Liver (tissue), 3 donors: ENCODE results near the gene TMEM63C.

ENCODE experiments used
- SP1 ChIP-seq: IDR thresholded peaks from 2 replicates; pipeline ENCODE4 v1.6.1; 2018; ENCODE audit warnings: antibody characterized with exemption, mild to moderate bottlenecking
- YY1 ChIP-seq: IDR thresholded peaks from 2 replicates; pipeline ENCODE4 v1.6.1; 2016; ENCODE audit warnings: antibody characterized with exemption, mild to moderate bottlenecking
- TF ChIP-seq, protein P1 (sequence below): fragments of 150-350 bp; IDR thresholded peaks from 2 replicates; pipeline ENCODE4 v1.5.1; 2017; ENCODE audit warnings: improper control_type of control experiment, low read depth, low read length; ENCODE audit not compliant: missing input control
- TF ChIP-seq, protein P2 (sequence below): IDR thresholded peaks from 2 replicates; pipeline ENCODE4 v1.6.1; 2016; ENCODE audit warnings: antibody characterized with exemption
- TF ChIP-seq, protein P3 (sequence below): IDR thresholded peaks from 2 replicates; pipeline ENCODE4 v1.6.1; 2016; ENCODE audit warnings: antibody characterized with exemption
- donor health status: healthy.
- donor health status: healthy.

DNA sequence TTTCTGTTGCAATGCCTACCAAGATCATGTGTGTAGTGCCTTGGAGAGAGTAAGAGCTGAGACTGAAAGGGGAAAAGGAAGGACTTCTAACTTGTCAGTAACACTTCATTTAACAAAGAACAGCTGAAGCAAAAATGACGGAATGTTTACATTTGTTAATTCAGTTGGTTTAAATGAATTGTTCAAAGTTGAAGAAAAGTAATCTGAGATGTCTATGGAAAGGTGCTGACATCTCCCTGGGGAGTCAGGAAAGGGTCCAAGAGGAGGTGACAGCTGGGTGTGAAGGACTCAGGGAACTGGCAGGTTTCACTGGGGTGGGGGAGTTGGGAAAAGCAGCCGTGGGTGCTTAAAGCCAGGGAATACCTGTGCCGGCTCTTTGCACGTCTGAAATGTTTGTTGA lies 7.9 kb downstream of the TMEM63C start:
- TF ChIP-seq, protein P1, sequence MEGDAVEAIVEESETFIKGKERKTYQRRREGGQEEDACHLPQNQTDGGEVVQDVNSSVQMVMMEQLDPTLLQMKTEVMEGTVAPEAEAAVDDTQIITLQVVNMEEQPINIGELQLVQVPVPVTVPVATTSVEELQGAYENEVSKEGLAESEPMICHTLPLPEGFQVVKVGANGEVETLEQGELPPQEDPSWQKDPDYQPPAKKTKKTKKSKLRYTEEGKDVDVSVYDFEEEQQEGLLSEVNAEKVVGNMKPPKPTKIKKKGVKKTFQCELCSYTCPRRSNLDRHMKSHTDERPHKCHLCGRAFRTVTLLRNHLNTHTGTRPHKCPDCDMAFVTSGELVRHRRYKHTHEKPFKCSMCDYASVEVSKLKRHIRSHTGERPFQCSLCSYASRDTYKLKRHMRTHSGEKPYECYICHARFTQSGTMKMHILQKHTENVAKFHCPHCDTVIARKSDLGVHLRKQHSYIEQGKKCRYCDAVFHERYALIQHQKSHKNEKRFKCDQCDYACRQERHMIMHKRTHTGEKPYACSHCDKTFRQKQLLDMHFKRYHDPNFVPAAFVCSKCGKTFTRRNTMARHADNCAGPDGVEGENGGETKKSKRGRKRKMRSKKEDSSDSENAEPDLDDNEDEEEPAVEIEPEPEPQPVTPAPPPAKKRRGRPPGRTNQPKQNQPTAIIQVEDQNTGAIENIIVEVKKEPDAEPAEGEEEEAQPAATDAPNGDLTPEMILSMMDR = no peak
- TF ChIP-seq, protein P2, sequence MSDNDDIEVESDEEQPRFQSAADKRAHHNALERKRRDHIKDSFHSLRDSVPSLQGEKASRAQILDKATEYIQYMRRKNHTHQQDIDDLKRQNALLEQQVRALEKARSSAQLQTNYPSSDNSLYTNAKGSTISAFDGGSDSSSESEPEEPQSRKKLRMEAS = no peak
- TF ChIP-seq SP1 (no peak), YY1 (no peak)
- TF ChIP-seq, protein P3, sequence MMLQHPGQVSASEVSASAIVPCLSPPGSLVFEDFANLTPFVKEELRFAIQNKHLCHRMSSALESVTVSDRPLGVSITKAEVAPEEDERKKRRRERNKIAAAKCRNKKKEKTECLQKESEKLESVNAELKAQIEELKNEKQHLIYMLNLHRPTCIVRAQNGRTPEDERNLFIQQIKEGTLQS = no peak
